Measurements from ENCODE around the gene UBE2L6.
A peak's percentile ranks its signal among the peaks of the same experiment; 100 is the strongest.

The UBE2L6 gene

DNA sequence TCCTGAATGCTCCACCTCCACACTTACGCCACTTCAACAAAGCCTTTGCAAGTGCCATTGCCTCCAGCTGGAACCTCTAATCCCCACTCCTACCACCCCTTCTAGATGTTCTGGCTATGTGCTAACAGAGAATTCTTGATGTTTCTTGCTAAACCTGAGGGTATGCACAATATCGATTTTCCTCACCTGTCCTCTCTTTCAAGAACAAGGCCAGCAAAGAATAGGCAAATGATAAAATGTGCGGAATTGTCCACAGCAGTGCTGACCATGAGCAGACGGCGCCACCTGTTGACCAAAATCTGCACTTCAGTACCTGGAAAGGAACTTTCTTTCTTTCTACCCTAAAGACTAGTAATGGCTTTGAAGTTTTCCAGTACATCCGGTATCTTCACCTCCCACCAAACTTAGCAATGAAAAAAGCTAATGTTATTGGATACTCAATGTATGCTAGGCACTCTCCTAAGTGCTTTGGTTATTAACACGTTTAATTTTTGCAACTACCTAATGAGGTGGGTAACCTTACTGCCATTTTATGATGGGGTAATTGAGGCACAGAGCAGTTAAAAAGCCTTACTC lies 40.3 kb downstream of the UBE2L6 start:
- peak; percentile 73 for DNase-seq

DNA sequence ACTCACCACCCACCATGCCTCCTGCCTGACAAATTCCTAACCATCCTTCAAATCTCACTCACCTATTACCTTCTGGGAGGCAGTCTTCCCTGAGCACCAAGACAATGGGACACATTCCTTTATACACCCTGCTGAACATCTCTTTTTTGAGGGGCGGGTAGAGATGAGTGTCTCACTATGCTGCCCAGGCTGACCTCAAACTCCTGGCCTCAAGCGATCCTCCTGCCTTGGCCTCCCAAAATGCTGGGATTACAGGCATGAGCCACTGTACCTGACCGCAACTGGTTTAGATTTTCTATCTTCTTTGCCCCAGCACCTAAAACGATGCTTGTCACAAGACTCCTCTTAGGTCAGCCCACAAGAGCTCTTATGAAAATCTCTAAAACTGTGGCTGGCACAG lies 44.1 kb downstream of the UBE2L6 start:
- no peak for DNase-seq

GRCh38 chr11:57521116-57521515 lies 46.4 kb downstream of the UBE2L6 start:
- DNase-seq: no peak

DNA sequence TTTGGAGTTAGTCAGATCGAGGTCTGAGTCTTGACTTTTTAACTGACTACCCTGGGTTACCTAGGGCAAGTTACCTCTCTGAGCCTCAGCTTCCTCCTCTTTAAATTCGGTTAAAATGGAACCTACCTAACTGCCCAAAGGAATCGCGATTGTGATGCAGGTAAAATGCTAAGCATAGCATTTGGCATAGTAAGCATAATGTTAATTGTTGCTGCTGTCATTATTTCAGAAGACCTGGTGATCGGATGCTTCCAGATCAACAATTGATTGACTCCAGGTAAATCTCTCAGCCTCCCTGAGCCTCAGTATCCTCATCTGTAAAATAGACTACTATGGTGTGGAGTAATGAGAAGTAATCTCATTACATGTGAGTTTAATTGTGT lies 51.4 kb downstream of the UBE2L6 start:
- no peak for DNase-seq

DNA sequence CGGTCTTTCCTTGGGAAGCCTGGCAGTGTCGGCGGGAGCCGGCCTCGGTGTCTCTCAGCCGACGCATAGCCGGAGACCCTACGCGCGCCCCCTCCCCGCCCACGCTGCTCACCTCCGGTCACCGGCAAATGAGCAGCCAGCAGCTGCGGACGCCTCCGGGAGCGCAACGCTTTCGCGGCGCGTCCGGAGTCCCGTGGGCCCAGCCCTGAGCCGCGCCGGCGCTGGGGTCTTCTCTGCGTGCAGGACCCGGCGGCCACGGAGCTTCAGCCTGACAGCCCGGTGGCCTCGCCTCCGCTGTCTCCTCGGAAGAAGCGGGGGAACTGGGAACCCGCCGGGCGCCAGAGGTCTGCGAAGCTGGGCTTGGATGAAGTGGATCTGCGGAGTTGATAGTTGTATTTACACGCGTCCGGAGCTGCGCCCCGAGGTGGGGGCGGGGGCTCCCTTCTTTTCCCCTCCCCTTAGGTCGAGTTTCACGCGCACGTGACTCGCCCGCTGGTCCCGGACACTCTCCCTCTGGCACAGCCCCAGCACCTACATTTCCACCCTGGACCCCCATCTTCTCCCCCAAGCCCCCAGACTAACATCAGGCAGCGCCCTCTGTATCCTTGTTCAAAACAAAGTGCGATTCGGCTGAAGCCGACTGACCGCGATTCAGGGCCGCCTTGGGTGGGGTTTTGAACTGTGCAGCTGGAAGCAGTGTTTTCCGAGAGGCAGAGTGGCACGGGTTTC lies 52.0 kb downstream of the UBE2L6 start, which contains the start of gene SLC43A1:
TSS of gene SLC43A1 (minus strand) at position 371 of the 729 bp plus-strand sequence. CDS start 1,591 bp downstream, outside the sequence.
- peak; percentile 80 for DNase-seq

DNA sequence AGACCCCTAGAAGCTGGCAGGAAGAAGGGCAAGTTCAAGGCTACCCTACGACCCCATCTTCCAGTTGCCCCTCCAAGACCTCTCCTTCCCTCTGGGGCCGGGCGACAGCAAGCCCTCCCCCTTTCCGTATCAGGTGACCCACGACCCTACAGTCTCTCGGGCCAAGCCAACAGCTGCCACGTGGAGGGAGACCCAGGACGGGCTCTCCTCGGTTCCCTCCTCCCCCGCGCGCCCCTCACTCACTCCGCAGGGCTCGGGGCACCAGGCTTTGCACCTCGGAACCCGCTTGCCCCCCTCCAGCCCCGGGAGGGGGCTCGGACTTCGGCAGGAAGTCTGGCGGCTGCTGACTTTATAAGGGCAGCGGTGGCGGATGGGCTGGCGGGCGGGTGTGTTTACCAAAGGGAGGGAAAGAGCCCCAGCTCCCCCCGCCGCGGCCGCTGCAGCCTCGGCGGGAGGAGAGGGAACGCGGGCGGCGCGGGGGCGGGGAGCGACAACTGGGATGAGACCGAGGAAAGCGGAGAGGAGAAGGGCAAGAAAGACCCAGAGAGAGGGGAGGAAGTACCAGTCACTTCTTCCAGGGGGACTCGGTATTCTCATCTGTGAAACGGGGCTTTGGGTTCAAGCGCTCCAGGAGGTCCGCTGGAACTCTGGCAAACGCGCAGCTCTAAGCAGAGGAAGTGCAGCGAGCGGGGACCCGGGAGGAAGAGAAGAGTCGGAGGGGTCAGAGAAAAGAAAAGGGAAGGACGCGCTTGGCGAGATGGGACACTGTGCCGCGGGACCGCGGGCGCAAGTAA lies 52.7 kb downstream of the UBE2L6 start:
- peak; percentile 51 for DNase-seq

GRCh38 chr11:57513911-57514537 lies 53.4 kb downstream of the UBE2L6 start:
- DNase-seq: peak; percentile 65

DNA sequence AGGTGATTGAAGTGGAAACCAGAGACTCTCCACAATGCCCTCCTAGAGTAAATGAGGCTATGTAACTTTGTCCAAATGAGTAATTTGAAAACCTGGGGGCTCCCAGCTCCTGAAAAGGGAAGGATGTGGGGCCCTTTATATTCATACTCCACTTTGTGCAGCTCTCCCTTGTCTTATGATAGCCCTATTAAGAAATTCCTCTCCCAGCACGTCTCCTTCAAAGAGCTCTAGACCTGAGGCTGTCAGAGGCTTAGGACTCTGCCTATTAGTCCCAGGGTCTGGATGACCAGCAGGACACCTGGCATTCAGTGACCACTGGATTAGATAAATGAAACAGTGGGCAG lies 54.0 kb downstream of the UBE2L6 start:
- DNase-seq: no peak

GRCh38 chr11:57512646-57513451 lies 54.6 kb downstream of the UBE2L6 start:
- DNase-seq: no peak

GRCh38 chr11:57511741-57512430 lies 55.6 kb downstream of the UBE2L6 start:
- DNase-seq: no peak

DNA sequence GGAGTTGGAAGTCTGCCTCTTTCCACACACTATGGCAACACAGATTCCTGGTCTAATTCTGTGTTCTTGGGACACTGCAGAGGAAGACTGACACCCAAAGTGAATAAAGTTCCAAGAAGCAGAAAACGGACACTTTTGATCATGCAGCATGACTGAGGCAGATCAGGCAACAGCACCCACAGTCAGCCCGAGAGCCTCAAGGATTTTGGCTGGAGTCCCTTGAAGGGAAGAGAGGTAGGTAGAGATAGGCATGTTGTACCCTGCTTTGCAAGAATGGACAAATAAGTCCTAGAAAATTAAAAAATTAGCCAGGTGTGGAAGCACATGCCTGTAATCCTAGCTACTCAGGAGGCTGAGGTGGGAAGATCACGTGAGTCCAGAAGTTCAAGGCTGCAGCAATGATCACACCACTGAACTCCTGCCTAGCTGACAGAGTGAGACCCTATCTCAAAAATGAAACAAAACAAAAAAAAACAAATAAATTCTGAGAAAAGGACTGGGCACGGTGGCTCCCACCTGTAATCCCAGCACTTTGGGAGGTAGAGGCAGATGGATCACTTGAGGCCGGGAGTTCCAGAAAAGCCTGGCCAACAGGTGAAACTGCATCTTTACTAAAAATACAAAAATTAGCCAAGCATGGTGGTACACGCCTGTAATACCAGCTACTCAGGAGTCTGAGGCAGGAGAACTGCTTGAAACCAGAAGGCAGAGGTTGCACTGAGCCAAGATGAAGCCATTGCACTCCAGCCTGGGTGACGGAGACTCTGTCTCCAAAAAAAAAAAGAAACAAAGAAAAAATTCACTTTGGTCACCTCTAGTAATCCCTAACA lies 58.9 kb downstream of the UBE2L6 start:
- no peak for DNase-seq

- no peak for DNase-seq
Observed at GRCh38 chr11:57506522-57506921, 61.0 kb downstream of the UBE2L6 start.

DNA sequence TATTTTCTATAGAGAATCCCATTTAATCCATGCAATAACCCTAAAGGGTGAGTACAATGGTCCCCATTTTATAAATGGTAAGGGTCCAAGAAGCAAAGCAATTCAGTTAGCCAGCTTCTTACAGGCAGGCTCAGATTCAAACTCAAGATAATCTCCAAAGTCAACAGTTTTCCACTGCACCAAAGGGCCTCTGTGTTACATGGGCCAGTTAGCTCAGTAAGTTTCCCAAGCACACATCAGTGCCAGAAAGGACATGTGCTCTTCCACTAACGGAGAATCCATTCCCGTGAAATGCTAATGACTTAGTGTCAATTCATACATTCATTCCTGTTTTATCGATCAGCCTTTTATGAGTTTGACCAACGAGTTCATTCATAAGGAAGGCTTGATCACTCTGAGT lies 63.0 kb downstream of the UBE2L6 start:
- DNase-seq: no peak

DNA sequence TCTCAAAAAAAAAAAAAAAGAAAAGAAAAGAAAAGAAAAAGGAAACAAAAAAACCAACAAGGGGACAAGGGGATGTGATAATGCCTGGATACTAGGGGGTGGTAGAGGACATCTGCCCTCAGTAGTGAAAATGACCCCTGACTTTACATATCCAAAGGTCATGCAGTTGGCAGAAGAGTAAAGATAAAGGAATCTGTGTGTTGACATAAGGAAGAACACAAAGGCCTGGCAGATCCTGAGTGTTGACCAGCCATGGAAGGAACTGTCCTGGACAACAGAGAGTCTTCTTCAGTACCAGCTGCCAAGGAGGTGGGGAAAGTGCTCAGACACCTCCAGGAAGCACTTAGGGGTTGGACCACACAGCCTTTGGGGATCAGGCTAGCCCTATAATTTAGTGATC lies 64.6 kb downstream of the UBE2L6 start:
- DNase-seq: no peak

- no peak for DNase-seq
Observed at GRCh38 chr11:57502376-57502775, 65.1 kb downstream of the UBE2L6 start.

- DNase-seq: no peak
Observed at GRCh38 chr11:57501953-57502352, 65.5 kb downstream of the UBE2L6 start.

Data from retina (tissue), 1 donor.